ENCODE data around the gene OR52H1.

DNA sequence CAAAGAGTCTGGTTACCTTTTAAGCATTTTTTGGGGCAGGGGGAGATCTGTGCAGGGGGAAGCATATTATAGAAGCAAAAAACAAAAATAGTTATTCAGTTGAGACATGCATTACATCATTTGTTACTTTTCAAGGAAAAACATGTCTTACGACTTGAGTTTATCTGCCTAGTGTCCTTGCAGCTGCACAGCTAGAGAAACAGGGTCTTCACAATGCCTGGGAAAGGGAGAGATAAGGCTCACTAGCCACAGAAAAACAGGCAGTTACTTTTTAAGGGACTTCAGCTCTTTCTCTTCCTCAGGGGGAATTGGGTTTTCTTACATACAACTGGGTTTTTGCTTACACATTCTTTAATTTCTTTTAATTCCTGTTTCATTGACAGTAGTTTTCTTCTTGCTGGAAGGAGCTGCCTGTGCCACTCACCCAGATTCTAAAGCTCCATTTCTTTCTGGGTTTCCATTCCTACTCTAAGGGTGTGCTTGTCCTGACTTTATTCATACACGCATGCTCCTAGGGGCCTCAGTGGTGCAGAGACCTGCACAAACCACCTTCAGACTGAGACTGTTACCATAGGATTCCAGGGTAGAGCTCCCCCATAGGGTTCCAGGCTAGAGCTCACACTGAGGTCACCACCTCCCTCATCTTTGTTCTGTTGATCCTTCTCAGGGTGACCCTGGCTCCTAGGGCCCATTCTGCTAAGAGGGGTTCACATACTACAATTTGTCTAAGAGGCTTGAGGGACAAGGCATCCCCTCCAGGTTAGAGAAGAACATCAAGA is 17.1 kb downstream of the OR52H1 start:
- TF ChIP-seq EZH2 (IDR thresholded peaks at IDR 0.05; ENCODE audit: insufficient read depth, poor library complexity, severe bottlenecking) (no peak), EZH2phosphoT487 (IDR thresholded peaks at IDR 0.05; ENCODE audit: insufficient read depth, low read depth) (no peak)
